ENCODE measurements around the gene FMO3.

DNA sequence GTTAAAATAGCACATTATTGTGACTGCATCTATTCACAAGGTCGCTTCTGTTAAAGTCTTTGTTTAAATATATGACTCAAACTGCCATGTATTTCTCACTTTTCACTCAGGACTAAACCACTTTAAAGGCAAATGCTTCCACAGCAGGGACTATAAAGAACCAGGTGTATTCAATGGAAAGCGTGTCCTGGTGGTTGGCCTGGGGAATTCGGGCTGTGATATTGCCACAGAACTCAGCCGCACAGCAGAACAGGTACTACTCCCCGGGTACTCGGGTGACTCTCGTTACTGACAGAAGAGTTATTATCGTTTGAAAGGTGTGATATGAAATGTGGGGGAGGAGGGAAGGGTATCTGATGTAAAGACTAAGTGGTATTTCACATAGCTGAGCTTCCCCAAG is 17.3 kb downstream of the FMO3 start:
- TF ChIP-seq, protein P1, sequence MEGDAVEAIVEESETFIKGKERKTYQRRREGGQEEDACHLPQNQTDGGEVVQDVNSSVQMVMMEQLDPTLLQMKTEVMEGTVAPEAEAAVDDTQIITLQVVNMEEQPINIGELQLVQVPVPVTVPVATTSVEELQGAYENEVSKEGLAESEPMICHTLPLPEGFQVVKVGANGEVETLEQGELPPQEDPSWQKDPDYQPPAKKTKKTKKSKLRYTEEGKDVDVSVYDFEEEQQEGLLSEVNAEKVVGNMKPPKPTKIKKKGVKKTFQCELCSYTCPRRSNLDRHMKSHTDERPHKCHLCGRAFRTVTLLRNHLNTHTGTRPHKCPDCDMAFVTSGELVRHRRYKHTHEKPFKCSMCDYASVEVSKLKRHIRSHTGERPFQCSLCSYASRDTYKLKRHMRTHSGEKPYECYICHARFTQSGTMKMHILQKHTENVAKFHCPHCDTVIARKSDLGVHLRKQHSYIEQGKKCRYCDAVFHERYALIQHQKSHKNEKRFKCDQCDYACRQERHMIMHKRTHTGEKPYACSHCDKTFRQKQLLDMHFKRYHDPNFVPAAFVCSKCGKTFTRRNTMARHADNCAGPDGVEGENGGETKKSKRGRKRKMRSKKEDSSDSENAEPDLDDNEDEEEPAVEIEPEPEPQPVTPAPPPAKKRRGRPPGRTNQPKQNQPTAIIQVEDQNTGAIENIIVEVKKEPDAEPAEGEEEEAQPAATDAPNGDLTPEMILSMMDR (conservative IDR thresholded peaks at IDR 0.05; ENCODE audit: low read length), result no peak
- no peak for TF ChIP-seq EZH2phosphoT487 (IDR thresholded peaks at IDR 0.05; ENCODE audit: borderline replicate concordance, low read depth, low read length)
